Sigmoid colon (tissue), 3 donors: ENCODE measurements around the gene AMY1A.
"Not testable (repeated sequence)": the region's sequence is repeated elsewhere in the genome, so short reads cannot be mapped to it uniquely, and the experiment has no call there.

ENCODE experiments used
- POLR2A ChIP-seq, 2 donors: fragments of 450-650 bp; IDR thresholded peaks; one replicate each; pipeline ENCODE4 v1.6.1; 2016; ENCODE audit warnings: antibody characterized with exemption in 2 of 2, mild to moderate bottlenecking in 2 of 2, moderate library complexity in 2 of 2
- TF ChIP-seq, protein P1 (sequence below), 4 experiments: fragments of 450-650 bp in 3 of 4; fragments of 200-600 bp in 1 of 4; IDR thresholded peaks; one replicate each; pipeline ENCODE4 v1.5.1; 2016 to 2019; ENCODE audit warnings: antibody characterized with exemption in 4 of 4, mild to moderate bottlenecking in 3 of 4, moderate library complexity in 2 of 4

DNA sequence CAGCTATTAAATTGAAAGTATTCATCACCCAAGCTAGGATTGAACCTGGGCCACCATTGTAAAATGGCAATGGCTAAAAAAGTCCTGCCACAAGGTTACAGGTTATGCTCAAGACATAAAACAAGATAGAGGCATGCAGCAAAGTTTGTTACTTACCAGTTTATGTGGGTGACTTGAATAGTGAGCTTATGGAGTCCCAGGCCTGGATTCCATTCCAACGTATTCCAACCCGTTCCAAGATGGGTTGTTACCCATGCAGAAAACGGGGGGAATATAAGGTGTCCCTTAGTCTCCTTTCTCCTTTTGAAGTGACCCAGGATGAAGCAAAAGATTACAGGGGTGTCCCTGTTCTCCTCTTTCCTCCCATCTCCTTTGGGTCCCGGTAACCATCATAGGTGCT, 28.1 kb upstream of the AMY1A start:
- TF ChIP-seq, protein P1, sequence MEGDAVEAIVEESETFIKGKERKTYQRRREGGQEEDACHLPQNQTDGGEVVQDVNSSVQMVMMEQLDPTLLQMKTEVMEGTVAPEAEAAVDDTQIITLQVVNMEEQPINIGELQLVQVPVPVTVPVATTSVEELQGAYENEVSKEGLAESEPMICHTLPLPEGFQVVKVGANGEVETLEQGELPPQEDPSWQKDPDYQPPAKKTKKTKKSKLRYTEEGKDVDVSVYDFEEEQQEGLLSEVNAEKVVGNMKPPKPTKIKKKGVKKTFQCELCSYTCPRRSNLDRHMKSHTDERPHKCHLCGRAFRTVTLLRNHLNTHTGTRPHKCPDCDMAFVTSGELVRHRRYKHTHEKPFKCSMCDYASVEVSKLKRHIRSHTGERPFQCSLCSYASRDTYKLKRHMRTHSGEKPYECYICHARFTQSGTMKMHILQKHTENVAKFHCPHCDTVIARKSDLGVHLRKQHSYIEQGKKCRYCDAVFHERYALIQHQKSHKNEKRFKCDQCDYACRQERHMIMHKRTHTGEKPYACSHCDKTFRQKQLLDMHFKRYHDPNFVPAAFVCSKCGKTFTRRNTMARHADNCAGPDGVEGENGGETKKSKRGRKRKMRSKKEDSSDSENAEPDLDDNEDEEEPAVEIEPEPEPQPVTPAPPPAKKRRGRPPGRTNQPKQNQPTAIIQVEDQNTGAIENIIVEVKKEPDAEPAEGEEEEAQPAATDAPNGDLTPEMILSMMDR (IDR thresholded peaks at IDR 0.05) = not testable (repeated sequence)
- not testable (repeated sequence) for TF ChIP-seq POLR2A (IDR thresholded peaks at IDR 0.05)
